Measurements from ENCODE around the gene CADPS.

CADPS gene

DNA sequence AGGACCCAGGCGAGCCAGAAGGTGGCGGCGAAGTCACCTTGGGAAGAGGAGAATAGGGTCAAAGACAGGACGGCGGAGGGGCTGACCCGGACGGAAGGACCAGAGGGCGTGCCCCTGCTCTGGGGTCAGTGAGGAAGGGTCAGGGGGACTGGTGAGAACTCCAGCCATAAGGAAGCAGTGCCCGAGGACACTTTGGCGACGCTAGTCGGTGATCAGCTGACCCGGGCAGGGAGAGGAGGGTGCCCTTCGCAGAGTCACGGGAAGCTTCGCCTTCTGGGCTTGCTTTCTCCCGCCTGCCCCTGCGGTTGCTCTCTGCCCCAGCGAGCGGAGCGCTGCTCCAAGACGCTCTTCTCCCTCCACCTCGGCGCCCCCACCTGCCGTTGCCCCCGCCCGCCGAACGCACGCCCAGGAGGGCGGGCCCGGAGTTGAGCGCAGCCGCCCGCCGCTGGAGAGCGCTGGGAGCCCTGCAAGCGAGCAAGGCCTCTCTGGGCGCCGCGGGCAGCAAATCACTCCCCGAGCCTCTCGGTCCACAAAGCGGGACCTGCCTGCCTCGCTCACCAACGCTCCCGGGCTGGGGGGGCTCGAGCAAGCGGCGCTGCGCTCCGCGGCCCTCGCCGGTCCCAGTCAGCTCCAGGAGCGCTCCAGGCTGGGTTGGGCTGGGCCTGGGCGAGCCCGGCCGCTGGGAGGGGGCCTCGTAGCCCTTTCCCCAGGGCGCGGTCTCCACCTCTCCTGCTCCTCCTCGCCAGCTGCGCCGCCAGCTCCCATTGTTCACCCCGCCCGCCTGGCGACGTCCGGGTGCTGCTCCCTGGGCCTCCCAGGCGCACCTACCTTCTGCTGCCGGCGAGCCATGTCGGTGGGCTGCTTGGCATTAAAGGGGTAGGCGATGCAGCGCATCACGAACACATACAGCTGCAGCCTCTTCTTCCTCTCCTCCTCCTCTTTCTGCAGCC is 1.2 kb downstream of the CADPS start:
- no peak for DNase-seq (ENCODE audit: low read depth)

DNA sequence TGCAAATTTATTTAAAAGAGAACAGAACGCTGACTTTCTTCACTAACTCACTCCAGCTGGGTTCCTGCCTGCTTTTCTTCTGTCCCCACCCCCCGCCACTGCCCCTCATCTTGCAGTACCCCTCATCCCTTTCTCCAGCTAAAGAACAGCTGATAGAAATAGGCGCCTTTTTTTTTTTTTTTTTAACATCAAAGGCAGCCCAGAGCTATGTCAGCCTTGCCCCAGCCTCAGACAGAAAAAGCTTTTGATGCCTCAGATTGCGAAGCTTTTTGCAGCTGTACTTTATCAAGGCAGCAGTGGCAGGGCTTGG is 1.8 kb downstream of the CADPS start:
- DNase-seq (ENCODE audit: low read depth): no peak

DNA sequence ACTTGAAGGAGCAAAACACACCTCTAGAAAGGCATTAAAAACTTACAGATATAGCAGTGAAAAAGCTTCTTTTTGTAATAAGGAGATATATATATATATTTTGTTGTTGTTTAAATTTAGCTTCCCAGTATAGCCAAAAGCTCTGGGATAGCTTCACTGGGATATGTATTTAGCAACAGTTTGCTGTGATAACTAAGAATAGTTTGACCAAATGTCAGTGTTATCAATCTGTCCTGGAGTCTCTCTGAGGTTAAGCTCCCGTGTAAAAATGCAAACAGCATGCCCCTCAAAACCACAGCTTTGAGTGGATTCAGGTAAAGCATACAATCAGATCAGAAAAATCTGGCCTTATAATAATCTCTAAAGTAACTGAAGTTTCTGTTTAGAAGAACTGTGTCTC is 2.9 kb downstream of the CADPS start:
- DNase-seq (ENCODE audit: low read depth): no peak

DNA sequence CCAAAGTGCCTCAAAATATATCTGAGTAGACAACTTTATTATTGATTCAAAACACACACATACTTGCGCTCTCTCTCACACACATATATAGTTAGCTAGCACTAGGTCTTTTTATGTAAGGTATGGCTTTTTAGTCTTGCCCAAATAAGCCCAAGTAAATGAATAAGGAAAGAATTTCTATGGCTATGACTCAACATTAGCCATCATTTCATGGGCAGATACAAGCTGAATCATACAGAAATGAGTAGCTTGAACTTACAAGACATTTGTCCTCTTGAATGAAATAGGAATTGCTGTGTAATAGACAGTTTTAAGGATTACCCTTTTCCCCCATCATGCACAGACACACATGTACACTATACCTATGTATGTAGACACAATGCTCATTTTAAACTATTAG is 4.9 kb downstream of the CADPS start:
- no peak for DNase-seq (ENCODE audit: low read depth)

DNA sequence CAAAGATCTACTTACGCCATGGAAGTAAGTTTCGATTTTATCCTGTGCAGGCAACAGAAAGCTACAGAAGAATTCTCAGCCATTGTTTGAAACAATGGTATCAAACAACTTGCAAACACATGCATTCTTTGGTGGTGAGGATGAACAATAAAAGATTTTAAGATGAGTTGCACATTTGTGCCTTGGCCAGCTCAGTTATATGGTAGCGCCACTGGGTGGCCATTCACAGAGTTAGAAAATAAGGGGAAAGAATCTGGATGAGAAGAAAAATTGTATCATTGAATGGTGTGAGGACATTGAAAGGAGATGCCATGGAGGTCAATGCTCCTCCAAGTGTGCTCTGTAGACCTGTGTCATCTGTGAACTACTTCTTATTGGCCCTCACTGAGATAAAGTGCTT is 11.6 kb downstream of the CADPS start:
- DNase-seq (ENCODE audit: low read depth): no peak

DNA sequence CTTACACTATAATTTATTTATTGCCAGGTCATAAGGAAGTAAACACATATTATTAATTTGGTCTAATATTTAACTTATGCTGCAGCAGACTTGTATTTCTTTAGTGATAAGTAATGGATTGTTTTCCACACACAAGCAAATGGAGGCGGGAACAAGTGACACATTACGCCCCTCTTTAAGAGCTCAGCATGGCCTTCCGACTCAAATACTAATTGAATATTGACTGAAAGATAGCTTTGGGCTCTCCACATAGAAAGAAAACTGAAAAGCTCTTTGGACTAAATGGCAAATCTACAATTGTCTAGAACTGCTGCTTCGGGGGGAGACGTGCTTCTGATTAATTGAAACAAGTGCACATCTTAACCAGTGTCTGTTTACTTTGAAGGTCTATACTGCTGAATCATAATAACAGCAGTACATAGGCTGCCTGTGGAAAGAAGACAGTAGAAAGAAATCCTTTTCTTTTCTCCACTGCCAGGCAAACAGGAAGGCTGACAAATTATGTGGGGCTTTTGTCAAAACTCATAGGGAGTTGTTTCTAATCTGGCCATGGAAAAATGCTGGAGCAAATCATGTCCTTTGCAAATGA is 15.9 kb downstream of the CADPS start:
- no peak for DNase-seq (ENCODE audit: low read depth)

DNA sequence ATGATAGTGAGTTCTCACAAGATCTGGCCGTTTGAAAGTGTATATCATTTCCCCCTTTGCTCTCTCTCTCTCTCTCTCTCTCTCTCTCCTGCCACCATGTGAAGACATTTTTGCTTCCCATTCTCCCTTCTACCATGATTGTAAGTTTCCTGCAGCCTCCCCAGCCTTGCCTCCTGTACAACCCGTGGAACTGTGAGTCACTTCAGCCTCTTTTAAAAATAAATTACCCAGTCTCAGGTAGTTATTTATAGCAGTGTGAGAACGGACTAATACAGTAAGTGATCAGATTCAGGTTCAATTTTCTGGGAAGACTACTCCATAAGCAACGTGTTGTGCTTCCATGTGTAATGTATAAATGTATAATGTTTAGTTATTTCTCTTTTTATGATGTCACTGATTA is 29.2 kb downstream of the CADPS start:
- DNase-seq (ENCODE audit: low read depth): no peak

DNA sequence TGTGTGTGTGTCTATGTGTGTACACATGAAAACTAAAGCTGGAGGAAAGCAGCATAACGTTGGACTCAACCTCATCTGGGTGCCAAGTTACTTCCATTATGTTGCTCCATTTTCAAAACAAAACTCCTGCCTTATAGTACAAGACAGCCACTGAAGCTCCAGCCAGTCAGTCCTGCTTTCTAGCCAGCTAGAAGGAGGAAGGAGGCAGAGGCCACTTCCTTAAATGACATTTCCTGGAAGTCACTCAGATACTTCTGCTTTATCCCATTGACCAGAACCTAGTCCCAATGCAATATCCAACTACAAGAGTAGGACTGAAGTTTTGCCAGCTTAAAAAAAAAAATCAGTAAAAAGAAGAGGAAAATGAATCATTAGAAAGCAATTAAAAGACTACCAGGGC is 31.7 kb downstream of the CADPS start:
- no peak for DNase-seq (ENCODE audit: low read depth)

DNA sequence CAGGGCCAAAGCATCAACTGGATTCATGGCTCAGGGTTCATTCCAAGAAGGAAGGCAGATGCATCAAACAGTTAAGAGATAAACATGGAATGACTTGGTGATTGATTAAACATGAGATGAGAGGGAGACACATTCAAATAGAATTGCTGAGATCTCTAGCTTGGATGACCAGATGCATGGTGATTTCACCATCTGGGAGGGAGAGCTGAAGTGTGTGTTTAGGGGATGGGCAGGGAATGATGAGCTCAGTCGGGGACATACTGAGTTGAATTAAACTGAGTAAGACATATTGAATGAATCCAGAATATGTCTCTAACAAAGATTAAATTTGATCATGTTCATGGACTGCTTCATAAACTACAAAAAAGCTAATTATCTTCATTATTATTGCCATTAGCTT is 35.5 kb downstream of the CADPS start:
- DNase-seq (ENCODE audit: low read depth): no peak

DNA sequence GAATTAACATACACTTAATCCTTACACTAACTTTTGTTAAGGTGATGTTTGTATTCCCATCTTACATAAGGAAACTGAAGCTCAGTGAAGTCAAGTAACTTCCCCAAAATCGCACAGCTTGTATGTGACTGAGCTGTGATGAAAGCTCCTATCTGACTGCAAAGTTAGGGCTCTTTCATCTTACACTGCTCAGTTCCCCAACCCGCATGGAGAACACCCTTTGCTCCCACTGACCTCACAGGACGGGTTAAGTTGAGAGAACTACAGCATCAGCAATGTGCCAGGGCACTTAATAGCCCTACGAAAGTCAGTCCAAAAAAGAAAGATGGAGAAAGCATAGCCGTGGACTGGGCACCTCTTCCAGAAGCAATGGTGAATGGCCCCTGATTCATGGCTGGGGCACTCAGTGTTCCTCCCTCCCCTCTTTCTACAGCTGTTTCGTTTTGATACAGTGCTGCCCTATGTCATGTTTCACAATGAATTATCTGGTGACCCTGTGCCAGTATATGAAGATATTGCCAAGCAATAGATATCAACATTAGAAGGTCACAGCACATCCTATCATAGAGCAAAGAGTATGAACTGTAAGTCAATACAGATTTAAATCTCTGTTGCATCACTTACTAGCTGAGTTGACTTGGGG is 38.0 kb downstream of the CADPS start:
- DNase-seq (ENCODE audit: low read depth): no peak

DNA sequence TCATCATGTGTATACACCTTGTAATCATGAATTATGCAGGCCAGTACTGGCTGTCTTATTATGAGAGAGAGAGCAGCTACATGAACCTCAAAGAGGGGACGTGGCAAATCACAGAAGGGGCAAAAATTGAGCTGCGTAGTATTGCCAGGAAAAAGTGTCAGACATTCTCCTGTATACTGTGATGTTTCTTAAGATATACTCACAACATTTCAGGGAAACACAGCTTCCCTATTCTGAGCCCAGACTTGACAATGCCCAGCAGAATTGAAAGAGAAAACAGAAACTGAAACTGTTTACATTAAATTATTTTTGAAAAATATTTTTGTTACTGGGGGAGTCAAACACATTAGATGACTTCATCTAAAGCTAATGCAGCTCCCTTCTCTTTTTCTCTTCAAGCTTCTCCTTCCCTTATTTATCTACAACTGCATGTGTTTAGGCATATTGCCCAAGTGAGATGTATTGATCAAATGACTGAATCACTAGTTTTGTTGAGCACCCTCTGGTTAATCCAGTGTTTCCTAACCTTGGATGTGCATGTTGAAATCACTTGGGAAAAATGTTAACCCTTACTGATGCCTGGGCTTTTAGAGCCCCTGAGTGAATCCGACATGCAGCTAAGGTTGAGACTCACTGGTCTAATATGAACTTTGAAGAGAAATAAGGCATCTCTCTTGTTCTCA is 39.5 kb downstream of the CADPS start:
- no peak for DNase-seq (ENCODE audit: low read depth)

DNA sequence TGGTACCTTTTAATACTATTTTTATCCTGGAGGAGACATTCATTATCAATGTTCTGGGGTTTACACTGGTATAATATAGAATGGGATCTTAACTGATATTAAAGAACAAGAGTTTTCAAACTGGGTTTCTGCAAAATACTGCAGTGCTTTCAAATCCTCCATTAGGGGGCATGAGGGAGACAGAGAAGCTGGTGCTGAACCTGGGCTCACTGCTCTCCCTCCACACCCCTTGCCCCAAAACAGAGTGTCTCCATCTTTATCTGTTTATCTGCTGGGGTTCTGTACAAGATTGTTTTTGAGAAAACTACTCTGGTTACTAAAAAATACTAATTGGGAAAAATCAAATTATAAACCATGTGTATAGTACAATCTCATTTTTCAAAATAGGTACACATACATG is 41.7 kb downstream of the CADPS start:
- DNase-seq (ENCODE audit: low read depth): no peak

DNA sequence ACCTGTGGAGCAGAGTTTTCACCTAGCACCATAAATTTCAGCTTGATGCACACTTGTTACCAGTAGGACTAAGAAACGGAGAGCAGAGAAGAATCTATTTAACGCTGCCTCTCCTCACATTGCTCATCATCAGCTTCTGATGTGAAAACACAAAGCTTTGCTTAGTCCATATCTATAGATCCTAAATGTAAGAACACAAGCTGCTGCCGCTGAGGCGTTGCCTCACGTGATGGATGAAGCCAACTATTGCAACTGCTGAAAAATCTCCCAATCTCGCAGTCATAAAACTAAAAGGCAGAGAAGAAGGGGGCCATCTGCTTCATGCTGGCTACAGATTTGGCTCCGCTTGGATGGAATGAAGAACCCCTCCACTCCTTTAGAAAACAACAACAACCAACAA is 42.7 kb downstream of the CADPS start:
- no peak for DNase-seq (ENCODE audit: low read depth)

DNA sequence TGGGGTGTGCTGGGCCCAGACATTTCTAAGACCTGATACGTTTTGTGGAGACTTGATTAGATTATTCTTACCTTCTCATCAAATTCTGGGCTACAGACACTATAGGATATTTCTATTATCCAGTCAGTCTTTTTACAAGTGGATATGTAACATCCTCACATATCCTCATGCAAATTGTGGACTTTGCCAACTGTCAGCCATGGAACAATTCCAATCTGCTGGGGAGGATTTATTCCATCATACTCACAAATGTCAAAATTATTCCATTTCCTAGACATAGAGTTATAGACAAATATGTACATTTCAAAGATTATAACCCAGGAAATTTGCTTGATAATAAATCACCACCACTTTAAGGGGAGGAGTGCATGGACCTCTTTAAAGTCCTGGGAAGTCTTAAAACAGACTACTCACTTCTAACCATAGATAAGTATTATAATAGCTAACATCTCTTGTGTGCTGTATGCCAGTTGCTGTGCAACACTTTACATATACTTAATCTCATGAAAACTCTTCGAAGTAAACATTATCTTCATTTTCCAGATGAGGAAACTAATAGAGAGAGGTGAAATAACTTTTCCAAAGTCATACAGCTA is 44.4 kb downstream of the CADPS start:
- DNase-seq (ENCODE audit: low read depth): no peak

DNA sequence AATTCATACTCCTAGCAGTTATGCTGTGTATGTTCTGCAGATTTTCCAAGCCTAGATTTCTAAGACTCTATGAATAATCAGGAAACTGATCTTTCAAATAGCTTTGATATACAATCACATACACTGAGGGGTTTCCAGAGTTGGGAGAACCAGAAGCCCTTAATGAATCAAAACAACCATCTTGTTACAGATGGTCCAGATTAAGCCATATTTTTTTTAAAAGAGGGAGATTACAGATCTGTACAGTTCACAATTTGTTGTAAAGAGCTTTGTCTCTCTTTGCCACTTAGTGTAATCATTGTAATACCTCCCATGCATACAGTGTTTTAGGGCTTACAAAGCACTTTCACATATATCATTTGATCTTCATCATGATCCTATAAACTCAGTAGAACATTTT is 47.7 kb downstream of the CADPS start:
- no peak for DNase-seq (ENCODE audit: low read depth)

DNA sequence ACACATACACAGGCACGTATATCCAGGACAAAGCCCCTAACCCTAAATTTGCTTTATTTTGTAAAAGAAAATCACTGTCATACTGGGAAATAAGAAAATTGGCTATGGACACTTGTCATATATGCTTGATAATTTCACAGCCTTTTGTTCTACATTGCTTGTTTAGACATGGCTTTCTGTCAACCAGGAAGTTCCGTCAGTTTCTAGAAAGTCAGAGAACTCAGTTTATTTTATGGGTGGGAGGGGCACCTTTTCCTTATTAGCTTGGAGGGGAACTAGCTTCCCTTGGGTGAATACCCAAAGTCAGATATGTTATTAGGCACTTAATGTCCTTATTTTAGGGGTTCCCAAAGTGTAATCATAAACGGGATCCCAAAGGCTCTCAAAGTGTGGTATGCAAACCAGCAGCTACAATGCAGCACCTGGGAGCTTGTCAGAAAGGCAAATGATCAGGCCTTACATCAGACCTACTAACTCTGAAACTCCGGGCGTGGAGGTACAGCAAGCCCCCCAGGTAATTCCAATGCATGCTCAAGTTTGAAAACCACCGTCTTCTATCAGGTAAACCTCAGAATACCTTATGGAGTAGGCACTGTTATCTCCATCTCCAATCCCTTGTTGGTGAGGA is 50.1 kb downstream of the CADPS start:
- DNase-seq (ENCODE audit: low read depth): no peak

DNA sequence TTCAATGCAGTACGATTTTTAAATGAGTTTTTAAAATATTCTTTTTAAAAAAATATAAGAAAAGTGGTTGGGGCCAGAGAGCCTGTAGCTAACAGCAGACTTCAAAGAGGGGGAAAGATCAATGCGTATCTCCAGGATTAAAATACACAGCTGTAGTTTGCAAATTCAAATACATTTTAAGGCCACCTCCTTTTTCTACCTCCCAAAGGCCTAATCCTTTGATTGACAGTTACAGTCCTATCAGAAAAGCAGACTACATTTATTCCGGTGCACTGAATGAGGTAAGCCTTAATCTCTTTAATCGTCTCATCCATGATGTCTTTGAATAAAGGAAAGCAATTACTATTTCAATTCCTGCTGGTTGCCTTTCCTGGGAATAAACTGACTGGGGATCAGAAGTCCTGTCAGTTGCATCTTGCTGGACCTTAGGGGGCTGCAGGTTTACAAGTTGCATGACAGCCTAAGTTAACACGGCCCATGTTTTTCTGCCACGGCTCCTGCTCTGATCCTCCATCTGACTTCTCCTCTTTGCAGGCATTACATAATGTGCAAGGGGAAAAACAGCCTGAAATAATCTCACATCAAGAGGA is 51.7 kb downstream of the CADPS start:
- DNase-seq (ENCODE audit: low read depth): no peak

DNA sequence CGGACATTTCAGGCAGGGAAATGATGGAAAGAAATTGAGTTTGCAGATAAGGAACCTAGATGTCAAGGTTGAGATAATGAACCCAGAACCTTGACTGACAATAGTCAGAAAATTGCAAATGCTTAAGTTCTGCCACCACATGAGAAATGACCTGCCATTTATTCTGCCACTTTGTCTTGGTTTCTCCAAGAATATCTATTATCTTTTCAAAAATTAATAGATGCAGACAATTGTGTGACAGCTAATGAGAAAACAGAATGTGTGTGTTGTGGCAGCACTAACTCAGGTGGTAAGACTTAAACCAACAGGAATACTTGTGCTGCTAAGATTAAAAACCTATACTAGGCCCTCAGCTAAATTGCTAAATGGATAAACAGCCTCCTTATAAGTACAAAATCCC is 52.3 kb downstream of the CADPS start:
- no peak for DNase-seq (ENCODE audit: low read depth)

DNA sequence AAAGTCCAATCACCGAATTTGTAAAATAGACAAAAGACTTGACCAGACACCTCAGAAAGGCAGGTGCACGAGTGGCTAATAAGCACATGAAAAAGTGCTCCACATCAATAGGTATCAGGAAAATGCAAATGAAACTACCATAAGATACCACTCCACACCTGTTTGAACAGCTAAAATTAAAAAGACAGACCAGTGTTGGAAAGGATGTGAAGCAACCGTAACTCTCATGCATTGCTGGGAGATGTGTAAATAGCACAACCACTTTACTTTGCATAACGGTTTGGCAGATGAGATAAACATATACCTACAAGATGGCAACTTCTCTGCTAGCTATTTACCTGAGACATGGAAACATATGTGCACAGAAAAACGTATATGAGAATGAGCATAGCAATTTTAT is 56.9 kb downstream of the CADPS start:
- DNase-seq (ENCODE audit: low read depth): no peak

DNA sequence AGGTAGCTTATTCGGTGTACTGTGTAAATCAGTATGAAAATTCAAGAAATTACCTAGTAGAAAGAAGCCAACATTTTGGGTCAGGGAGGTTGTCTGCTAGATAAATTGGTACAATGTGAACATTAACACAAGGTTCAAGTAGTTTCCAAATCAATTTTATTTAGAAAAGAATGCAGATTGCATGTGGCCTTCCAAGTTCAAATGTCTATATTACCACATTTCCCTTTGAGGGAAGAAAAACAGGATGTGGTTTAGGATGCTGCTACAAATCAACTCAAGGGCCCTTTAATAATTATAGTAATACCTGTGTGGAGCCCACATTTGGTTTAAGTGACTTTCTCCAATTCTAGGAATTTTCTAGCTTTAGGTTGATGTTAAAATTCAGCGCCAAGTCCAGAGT is 57.5 kb downstream of the CADPS start:
- DNase-seq (ENCODE audit: low read depth): no peak

DNA sequence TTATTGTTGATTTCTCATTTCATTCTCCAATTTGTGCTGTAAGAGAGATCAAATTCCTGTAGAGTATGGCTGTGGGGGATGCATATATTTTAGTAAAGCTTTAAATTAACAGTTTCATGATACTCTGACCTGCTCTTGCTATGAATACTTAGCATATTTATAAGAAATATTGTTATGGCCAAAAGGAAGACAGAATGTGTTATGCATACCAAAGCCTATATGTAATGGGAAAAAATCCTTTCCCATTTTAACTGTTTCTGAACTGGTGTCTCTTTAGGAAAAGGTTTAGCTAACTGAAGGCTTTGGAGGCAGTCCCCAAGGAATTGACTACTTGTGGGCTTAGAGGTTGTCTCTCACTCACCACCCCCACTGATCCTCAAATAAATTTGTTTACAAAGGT is 59.2 kb downstream of the CADPS start:
- no peak for DNase-seq (ENCODE audit: low read depth)

DNA sequence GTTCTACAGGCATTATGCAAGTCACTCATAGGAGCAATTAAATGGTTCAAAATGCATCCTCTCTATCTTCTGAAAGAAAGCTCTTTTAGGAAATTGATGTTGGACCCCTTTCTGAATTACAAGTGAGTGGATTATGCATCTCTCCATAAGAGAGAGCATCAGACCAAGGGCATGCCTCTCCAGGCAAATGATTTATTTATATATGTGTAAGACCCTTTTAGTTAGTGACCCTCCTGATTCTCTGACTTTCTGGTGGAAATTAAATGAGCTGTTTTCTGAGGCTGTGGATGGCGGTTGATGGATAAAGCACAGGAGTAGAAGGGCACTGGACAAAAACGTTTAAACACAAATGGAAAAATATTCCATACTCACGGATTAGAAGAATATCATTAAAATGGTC is 62.6 kb downstream of the CADPS start:
- no peak for DNase-seq (ENCODE audit: low read depth)
